H9 (cell line): ENCODE measurements around the gene MIPEP. TPM values are rescaled to one million over a fixed set of nuclear protein-coding genes. Genes with fewer than 3 reads are reported as not detected.

ENCODE experiments used
- DNase-seq: peaks from one replicate; pipeline ENCODE4 v3.0.0-alpha.2; 2017
- H2AFZ ChIP-seq: one replicate; pipeline ENCODE4 v1.6.1; 2013; ENCODE audit warnings: mild to moderate bottlenecking, low read length, control low read depth, moderate library complexity
- H2AK5ac ChIP-seq: 2 replicates; pipeline ENCODE4 v1.6.1; 2013; ENCODE audit warnings: low read length, control low read depth, mixed read lengths; ENCODE audit not compliant: insufficient read length
- H2BK120ac ChIP-seq: one replicate; pipeline ENCODE4 v1.6.1; 2013; ENCODE audit warnings: low read depth, mild to moderate bottlenecking, low read length, control low read depth, inconsistent platforms; ENCODE audit not compliant: poor library complexity, severe bottlenecking
- H2BK12ac ChIP-seq: 2 replicates; pipeline ENCODE4 v1.6.1; 2013; ENCODE audit warnings: low read length, control low read depth, mixed read lengths, low read depth; ENCODE audit not compliant: insufficient read length
- H2BK15ac ChIP-seq: 2 replicates; pipeline ENCODE4 v1.6.1; 2013; ENCODE audit warnings: low read depth, low read length, control low read depth
- H2BK20ac ChIP-seq: one replicate; pipeline ENCODE4 v1.6.1; 2013; ENCODE audit warnings: low read depth, mild to moderate bottlenecking, low read length, control low read depth, inconsistent platforms; ENCODE audit not compliant: poor library complexity, severe bottlenecking
- H2BK5ac ChIP-seq: 2 replicates; pipeline ENCODE4 v1.6.1; 2013; ENCODE audit warnings: low read length, control low read depth, mixed read lengths; ENCODE audit not compliant: insufficient read length
- H3K14ac ChIP-seq: 2 replicates; pipeline ENCODE4 v1.6.1; 2013; ENCODE audit warnings: low read length, control low read depth; ENCODE audit not compliant: insufficient read depth
- H3K18ac ChIP-seq: 2 replicates; pipeline ENCODE4 v1.6.1; 2013; ENCODE audit warnings: low read depth, mild to moderate bottlenecking, mixed read lengths, low read length, control low read depth; ENCODE audit not compliant: insufficient read length
- H3K23ac ChIP-seq: 2 replicates; pipeline ENCODE4 v1.6.1; 2013; ENCODE audit warnings: low read length, control low read depth, mixed read lengths, low read depth; ENCODE audit not compliant: insufficient read length
- H3K23me2 ChIP-seq: 2 replicates; pipeline ENCODE4 v1.6.1; 2013; ENCODE audit warnings: low read depth, mild to moderate bottlenecking, mixed read lengths, low read length, control low read depth; ENCODE audit not compliant: insufficient read length, poor library complexity, severe bottlenecking
- H3K27ac ChIP-seq: 2 replicates; pipeline ENCODE4 v1.5.1; 2013; ENCODE audit warnings: low read length, control low read depth, mixed read lengths, low read depth; ENCODE audit not compliant: insufficient read length
- H3K27me3 ChIP-seq: 2 replicates; pipeline ENCODE4 v1.6.1; 2013; ENCODE audit warnings: low read length, control low read depth, inconsistent platforms; ENCODE audit not compliant: insufficient read depth
- H3K4ac ChIP-seq: 2 replicates; pipeline ENCODE4 v1.6.1; 2013; ENCODE audit warnings: low read depth, mild to moderate bottlenecking, control low read depth, inconsistent platforms, low read length, moderate library complexity
- H3K4me1 ChIP-seq: 2 replicates; pipeline ENCODE4 v1.6.1; 2013; ENCODE audit warnings: low read length, control low read depth, inconsistent platforms; ENCODE audit not compliant: insufficient read depth
- H3K4me2 ChIP-seq: 2 replicates; pipeline ENCODE4 v1.6.1; 2013; ENCODE audit warnings: low read length, control low read depth, mixed read lengths; ENCODE audit not compliant: insufficient read length, insufficient read depth
- H3K56ac ChIP-seq: 2 replicates; pipeline ENCODE4 v1.6.1; 2013; ENCODE audit warnings: low read depth, mild to moderate bottlenecking, mixed read lengths, low read length, control low read depth; ENCODE audit not compliant: insufficient read length
- H3K79me1 ChIP-seq: 2 replicates; pipeline ENCODE4 v1.6.1; 2013; ENCODE audit warnings: low read depth, mild to moderate bottlenecking, moderate library complexity, low read length, control low read depth, inconsistent platforms; ENCODE audit not compliant: insufficient read depth, poor library complexity, severe bottlenecking
- H3K79me2 ChIP-seq: 2 replicates; pipeline ENCODE4 v1.6.1; 2013; ENCODE audit warnings: low read length, control low read depth, inconsistent platforms; ENCODE audit not compliant: insufficient read depth
- H3K9ac ChIP-seq: 2 replicates; pipeline ENCODE4 v1.6.1; 2013; ENCODE audit warnings: low read length, control low read depth, mixed read lengths; ENCODE audit not compliant: insufficient read length; ENCODE audit errors: extremely low read depth
- H3K9me3 ChIP-seq: one replicate; pipeline ENCODE4 v1.6.1; 2013; ENCODE audit warnings: low read depth, low read length, inconsistent platforms; ENCODE audit not compliant: control insufficient read depth
- H3T11ph ChIP-seq: one replicate; pipeline ENCODE4 v1.6.1; 2013; ENCODE audit warnings: mild to moderate bottlenecking, low read length, control low read depth, inconsistent platforms
- H4K20me1 ChIP-seq: one replicate; pipeline ENCODE4 v1.6.1; 2013; ENCODE audit not compliant: control insufficient read depth, insufficient read length, insufficient read depth
- H4K5ac ChIP-seq: 2 replicates; pipeline ENCODE4 v1.6.1; 2013; ENCODE audit warnings: low read depth, mild to moderate bottlenecking, mixed read lengths, low read length, control low read depth; ENCODE audit not compliant: insufficient read length
- H4K8ac ChIP-seq: replicated peaks from 2 replicates; pipeline ENCODE4 v1.6.1; 2013; ENCODE audit warnings: low read length, control low read depth, mixed read lengths, low read depth; ENCODE audit not compliant: insufficient read length
- H4K91ac ChIP-seq: 2 replicates; pipeline ENCODE4 v1.6.1; 2013; ENCODE audit warnings: low read depth, mild to moderate bottlenecking, moderate library complexity, mixed read lengths, low read length, control low read depth; ENCODE audit not compliant: insufficient read length
- H3K27ac Mint-ChIP-seq, 3 experiments: 2 replicates in 2 of 3; 3 replicates in 1 of 3; pipeline ENCODE4 v1.8.0; 2020 to 2021; ENCODE audit warnings: mixed read lengths in 3 of 3, mild to moderate bottlenecking in 1 of 3, moderate library complexity in 1 of 3
- H3K27me3 Mint-ChIP-seq: 2 replicates; pipeline ENCODE4 v1.8.0; 2021; ENCODE audit warnings: low read depth, mild to moderate bottlenecking, moderate library complexity, mixed read lengths
- H3K36me3 Mint-ChIP-seq, 3 experiments: 2 replicates in 2 of 3; 3 replicates in 1 of 3; pipeline ENCODE4 v1.8.0; 2020 to 2021; ENCODE audit warnings: low read depth in 3 of 3, mixed read lengths in 3 of 3; ENCODE audit not compliant: insufficient read depth in 1 of 3
- H3K4me1 Mint-ChIP-seq, 2 experiments: 2 replicates each; pipeline ENCODE4 v1.8.0; 2020; ENCODE audit warnings: mixed read lengths in 2 of 2
- H3K4me3 Mint-ChIP-seq, 2 experiments: 2 replicates in 1 of 2; 3 replicates in 1 of 2; pipeline ENCODE4 v1.8.0; 2020 to 2021; ENCODE audit warnings: mild to moderate bottlenecking in 2 of 2, mixed read lengths in 2 of 2, moderate library complexity in 1 of 2
- H3K9me3 Mint-ChIP-seq, 2 experiments: 2 replicates in 1 of 2; 3 replicates in 1 of 2; pipeline ENCODE4 v1.8.0; 2020; ENCODE audit warnings: mild to moderate bottlenecking in 2 of 2, mixed read lengths in 2 of 2, moderate library complexity in 1 of 2
- CTCF ChIP-seq: fragments of 200-600 bp; sonication (generic); conservative IDR thresholded peaks from 3 replicates; pipeline ENCODE4 v1.8.0; 2021; ENCODE audit warnings: antibody characterized with exemption, mild to moderate bottlenecking
- WGBS: extraction: QIAGEN DNeasy Blood & Tissue Kit; methylation state at CpG from one replicate; pipeline ENCODE4 v1.1.7; 2013; ENCODE audit warnings: missing lambda C conversion rate, low lambda C conversion rate, mixed read lengths; ENCODE audit not compliant: insufficient read length; ENCODE audit errors: extremely low coverage; 5-methylcytosine and 5-hydroxymethylcytosine counted together
- total RNA-seq: library from RNA; stranded (reverse); gene quantifications from 2 replicates; pipeline ENCODE4 v1.2.1, GENCODE V29; 2021

The MIPEP gene
- total RNA-seq, 1 experiment from 2014 or later, result 18.5 TPM

DNA sequence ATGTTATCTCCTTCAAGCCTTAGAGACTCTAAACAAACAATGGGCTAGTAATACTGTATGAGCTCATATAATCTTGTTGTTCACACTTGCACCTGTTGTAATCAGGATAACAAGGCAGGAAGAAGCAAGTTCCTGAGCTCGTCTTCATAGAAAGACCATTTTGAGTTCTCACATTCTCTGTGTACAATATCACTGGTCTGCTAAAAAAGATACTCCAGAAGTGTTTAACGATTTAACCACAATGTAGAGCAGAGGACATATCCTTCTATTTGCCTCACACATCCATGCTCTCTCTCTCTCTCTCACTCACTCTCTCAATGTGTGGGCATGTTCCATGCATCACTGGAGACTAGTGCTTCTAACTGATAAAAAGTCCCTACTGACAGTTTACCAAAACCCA is 122.9 kb downstream of the MIPEP start:
- Histone ChIP-seq H3K23me2 (no peaks in the 10 kb centered on the region), H3K27ac (no peak overlapping the region), H4K91ac (no peak overlapping the region), H2BK120ac (no peak overlapping the region), H3K18ac (no peak overlapping the region), H4K20me1 (no peaks in the 10 kb centered on the region), H3K79me2 (no peaks in the 10 kb centered on the region), H2AK5ac (no peak overlapping the region), H3K79me1 (no peaks in the 10 kb centered on the region), H2BK5ac (no peak overlapping the region), H3K56ac (no peak overlapping the region), H2BK20ac (no peak overlapping the region), H3K27me3 (no peaks in the 10 kb centered on the region), H2BK15ac (no peak overlapping the region), H3K9ac (no peak overlapping the region), H3K4me1 (no peaks in the 10 kb centered on the region), H3K9me3 (no peaks in the 10 kb centered on the region), H4K5ac (no peak overlapping the region), H2AFZ (no peak overlapping the region), H3K23ac (no peak overlapping the region), H3K4me2 (no peak overlapping the region), H3T11ph (no peak overlapping the region), H4K8ac (no peak overlapping the region), H2BK12ac (no peak overlapping the region), H3K4ac (no peak overlapping the region), H3K14ac (no peak overlapping the region)
- Mint-ChIP-seq H3K27me3 (no peaks in the 10 kb centered on the region), H3K4me3 (no peak overlapping the region), H3K27ac (no peak overlapping the region), H3K9me3 (no peaks in the 10 kb centered on the region), H3K4me1 (peaks cover 0 to 12% of the 10 kb centered on the region in 2 experiments), H3K36me3 (no peaks in the 10 kb centered on the region)
- no peak for DNase-seq
- no peak for TF ChIP-seq CTCF
- no CpG with 5 or more reads among the region's 2 CpGs for WGBS
